HG02885 (cell line): Measurements from ENCODE around the gene U2SURP.
A peak's percentile ranks its signal among the peaks of the same experiment; 100 is the strongest.
"Not testable (repeated sequence)": the region's sequence is repeated elsewhere in the genome, so short reads cannot be mapped to it uniquely, and the experiment has no call there.

ENCODE experiments used
- ATAC-seq: cut with Tn5 transposase; IDR thresholded peaks from one replicate; pipeline ENCODE4 v1.9.1; 2021; ENCODE audit warnings: mild to moderate bottlenecking; ENCODE audit not compliant: unreplicated experiment, poor library complexity

Gene U2SURP

GRCh38 chr3:143065364-143065763 lies 64.0 kb downstream of the U2SURP start:
- ATAC-seq: no peak

DNA sequence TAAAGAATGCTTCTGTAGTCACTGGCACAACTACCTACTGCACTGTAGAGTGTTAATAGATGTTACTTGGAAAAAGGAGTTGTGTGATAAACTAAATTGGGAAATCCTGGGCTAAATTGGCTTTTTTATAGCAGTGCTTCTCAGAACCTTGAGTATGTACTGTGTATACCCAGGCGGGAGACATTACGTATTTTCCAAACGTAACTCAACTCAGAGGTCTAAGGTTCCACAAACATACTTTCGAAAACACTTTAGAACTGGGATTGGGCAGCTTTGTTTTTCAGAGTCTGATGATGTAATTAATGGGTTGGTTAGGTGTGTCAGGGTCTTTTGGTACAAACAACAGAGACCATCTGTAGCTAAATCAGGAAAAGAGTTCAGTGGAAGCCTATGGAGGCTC lies 64.7 kb downstream of the U2SURP start:
- ATAC-seq: no peak

- ATAC-seq: no peak
Measured at GRCh38 chr3:143067201-143067600, 65.8 kb downstream of the U2SURP start.

DNA sequence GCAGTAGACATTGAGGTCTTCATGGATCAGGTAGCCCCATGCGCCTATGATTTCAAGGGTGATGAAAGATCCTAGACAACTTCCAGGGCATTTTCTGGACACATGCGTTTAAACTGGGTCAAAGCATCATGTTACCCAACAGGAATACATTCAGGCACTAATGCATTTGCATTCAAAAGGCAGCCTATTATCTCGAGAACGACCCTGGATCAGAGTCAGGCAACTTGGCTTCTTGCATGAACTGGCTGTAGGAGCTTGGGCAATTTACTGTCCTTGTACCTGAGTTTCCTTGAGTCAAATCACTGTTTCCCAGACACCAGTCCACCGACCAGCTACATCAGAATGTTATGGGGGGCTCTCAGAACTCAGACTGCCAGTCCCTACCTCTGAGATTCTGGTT lies 66.7 kb downstream of the U2SURP start:
- ATAC-seq: no peak

DNA sequence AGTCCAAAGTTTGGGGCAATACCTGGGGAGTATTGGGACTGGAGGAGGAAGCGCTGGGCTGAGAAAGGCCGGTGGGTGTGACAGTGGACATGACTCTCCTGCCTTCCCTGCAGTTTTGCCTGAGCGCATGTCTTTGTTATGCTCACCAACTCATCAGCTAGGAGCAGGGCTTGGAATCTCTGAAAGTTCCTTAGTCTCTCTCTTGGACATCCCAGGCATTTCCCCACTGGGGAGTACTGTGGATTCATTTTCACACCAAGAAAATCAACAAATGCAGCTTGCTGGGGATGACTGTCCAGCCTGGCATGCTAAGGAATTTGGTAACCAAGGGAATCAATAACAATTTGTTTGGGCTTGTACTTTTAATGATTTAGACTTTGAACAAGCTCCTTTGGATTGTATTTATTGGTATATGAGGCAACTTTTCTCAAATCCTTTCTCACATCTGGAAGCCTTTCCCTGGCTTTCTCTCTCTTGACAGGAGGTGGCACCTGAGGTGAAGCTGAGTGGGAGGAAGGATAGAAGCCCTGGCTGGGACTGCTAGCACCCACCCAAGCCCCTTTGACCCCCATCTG lies 69.7 kb downstream of the U2SURP start:
- ATAC-seq: no peak

DNA sequence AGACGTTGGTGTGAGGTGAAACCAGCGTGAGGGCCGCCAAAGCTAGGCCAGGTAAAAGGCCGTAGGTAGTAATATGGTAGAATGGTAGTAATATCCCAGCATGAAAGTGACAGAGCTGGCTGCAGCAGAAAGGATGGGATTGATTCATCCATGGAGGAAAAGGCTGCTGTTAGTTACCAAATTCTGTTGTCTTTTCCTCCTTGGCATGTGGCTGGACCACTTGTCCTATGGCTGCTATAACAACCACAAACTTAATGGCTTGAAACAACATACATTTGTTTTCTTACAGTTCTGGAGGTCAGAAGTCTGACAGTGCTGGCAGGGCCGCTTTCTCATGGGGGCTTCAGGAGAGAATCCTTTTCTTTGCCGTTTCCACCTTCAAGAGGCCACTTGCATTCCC lies 70.4 kb downstream of the U2SURP start:
- ATAC-seq: no peak

- ATAC-seq: not testable (repeated sequence)
Measured at GRCh38 chr3:143072298-143073020, 71.1 kb downstream of the U2SURP start.

DNA sequence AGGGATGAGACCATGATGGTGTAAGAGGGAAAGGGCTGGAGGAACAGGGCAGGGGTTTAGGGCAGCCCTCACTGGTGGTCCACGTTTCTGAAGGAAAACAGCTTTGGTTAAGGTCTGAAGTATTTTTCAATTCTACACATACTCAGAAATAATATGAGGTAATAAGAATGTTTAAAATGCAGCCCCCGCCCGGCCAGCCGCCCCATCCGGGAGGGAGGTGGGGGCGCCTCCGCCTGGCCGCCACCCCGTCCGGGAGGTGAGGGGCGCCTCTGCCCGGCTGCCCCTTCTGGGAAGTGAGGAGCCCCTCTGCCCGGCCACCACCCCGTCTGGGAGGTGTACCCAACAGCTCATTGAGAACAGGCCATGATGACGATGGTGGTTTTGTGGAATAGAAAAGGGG lies 72.2 kb downstream of the U2SURP start:
- not testable (repeated sequence) for ATAC-seq

DNA sequence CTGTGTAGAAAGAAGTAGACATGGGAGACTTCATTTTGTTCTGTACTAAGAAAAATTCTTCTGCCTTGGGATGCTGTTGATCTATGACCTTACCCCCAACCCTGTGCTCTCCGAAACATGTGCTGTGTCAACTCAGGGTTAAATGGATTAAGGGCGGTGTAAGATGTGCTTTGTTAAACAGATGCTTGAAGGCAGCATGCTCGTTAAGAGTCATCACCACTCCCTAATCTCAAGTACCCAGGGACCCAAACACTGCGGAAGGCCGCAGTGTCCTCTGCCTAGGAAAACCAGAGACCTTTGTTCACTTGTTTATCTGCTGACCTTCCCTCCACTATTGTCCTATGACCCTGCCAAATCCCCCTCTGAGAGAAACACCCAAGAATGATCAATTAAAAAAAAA lies 72.6 kb downstream of the U2SURP start:
- ATAC-seq: not testable (repeated sequence)

- ATAC-seq: no peak
Measured at GRCh38 chr3:143078883-143079282, 77.5 kb downstream of the U2SURP start.

GRCh38 chr3:143080196-143080595 lies 78.8 kb downstream of the U2SURP start:
- no peak for ATAC-seq

GRCh38 chr3:143081365-143081764 lies 80.0 kb downstream of the U2SURP start:
- ATAC-seq: no peak

- peak; percentile 80 for ATAC-seq
Measured at GRCh38 chr3:143081844-143082778, 80.7 kb downstream of the U2SURP start.

DNA sequence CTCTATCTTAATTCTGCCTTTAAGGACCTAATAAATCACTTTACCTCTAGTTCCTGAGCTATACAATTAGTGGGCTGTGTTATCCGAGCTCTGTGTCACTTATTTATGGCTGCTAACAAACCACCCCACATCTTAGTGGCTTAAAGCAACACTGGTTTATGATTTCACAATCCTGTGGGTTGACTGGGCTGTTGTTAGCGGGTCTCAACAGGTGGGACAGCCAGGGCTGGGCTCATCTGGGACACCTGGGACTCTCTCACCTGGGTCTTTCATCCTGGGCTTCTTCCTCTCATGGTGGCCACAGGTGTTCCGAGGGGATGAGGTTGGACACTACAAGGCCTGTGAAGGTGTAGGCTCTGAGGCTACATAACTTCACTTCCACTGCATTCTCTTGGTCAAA lies 82.4 kb downstream of the U2SURP start:
- ATAC-seq: no peak

- peak; percentile 51 for ATAC-seq
Measured at GRCh38 chr3:143084856-143085731, 83.7 kb downstream of the U2SURP start.

DNA sequence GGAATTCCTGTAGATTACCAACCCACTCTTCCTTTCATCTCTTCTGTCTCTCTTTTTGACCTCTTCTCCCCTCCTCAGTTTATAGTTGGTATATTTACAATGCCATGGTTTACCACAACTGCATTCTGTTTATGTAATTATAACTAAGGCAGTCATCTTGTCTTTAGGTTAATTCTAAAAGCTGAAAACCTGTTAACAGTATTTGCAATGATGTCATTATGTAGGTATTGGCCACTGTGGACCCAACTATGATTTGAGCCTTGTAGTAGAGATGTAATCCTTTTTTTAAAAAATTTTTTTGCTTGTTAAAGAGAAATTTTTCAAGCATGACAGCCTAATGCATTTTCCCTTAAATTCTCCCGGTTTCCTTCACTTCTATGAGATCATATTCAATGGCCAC lies 87.5 kb downstream of the U2SURP start:
- no peak for ATAC-seq

GRCh38 chr3:143089965-143090364 lies 88.6 kb downstream of the U2SURP start:
- no peak for ATAC-seq

GRCh38 chr3:143090486-143090885 lies 89.1 kb downstream of the U2SURP start:
- no peak for ATAC-seq

GRCh38 chr3:143090976-143091837 lies 89.8 kb downstream of the U2SURP start:
- no peak for ATAC-seq
